ENCODE data around the gene ZNF534.

The ZNF534 gene

GRCh38 chr19:52428937-52429336 is at the start of gene ZNF534:
ZNF534 (plus strand) TSS chr19:52429148; CDS start chr19:52431475, 2,327 bp downstream.
- Histone ChIP-seq H3K36me3 (ENCODE audit: control insufficient read depth in 2 of 2, insufficient read depth in 1 of 2, low read length in 2 of 2) (no peaks in the 10 kb centered on the region), H3K4me1 (ENCODE audit: control insufficient read depth, insufficient read depth, low read length) (no peaks in the 10 kb centered on the region), H3K9me3 (ENCODE audit: control insufficient read depth, insufficient read depth, low read depth, low read length) (no peaks in the 10 kb centered on the region; the same call in 1 of the 2 replicates), H3K4me3 (ENCODE audit: low read depth, low read length) (no peak within 1 kb of the TSS), H3K27ac (ENCODE audit: extremely low read depth, low read depth, low read length) (no peak within 1 kb of the TSS)
- TF ChIP-seq ZNF23 (tag by site-specific recombination; IDR thresholded peaks at IDR 0.05; ENCODE audit: borderline replicate concordance) = no peak
- no peak for TF ChIP-seq ZNF155 (tag by site-specific recombination; IDR thresholded peaks at IDR 0.05)
- CTCF ChIA-PET = no interaction called here
- POLR2A ChIA-PET = no interaction called here

GRCh38 chr19:52391135-52391534 is 37.8 kb upstream of the ZNF534 start:
- H3K36me3 ChIP-seq (ENCODE audit: control insufficient read depth in 2 of 2, insufficient read depth in 1 of 2, low read length in 2 of 2) = peaks cover 0 to 21% of the 10 kb centered on the region in 2 experiments; a peak in 1 of 3 replicates
- TF ChIP-seq ZNF664 (tag by site-specific recombination; IDR thresholded peaks at IDR 0.05) (no peak), ZNF701 (tag by site-specific recombination; IDR thresholded peaks at IDR 0.05) (no peak), CTCF (tag by site-specific recombination; IDR thresholded peaks at IDR 0.05) (no peak), ZNF214 (tag by site-specific recombination; IDR thresholded peaks at IDR 0.05; ENCODE audit: borderline replicate concordance) (no peak), ZNF426 (tag by site-specific recombination; IDR thresholded peaks at IDR 0.05) (no peak), ZNF621 (tag by site-specific recombination; IDR thresholded peaks at IDR 0.05) (no peak), ZNF48 (tag by site-specific recombination; IDR thresholded peaks at IDR 0.05) (no peak), PRDM1 (tag by site-specific recombination; IDR thresholded peaks at IDR 0.05) (no peak), ZNF146 (tag by site-specific recombination; IDR thresholded peaks at IDR 0.05) (no peak), ZNF777 (tag by site-specific recombination; IDR thresholded peaks at IDR 0.05; ENCODE audit: borderline replicate concordance) (no peak), ZNF114 (tag by site-specific recombination; IDR thresholded peaks at IDR 0.05) (no peak)
- no peaks in the 10 kb centered on the region for H3K4me1 ChIP-seq (ENCODE audit: control insufficient read depth, insufficient read depth, low read length)
- ChIA-PET POLR2A (no interaction called here), CTCF (no interaction called here)
- H3K27ac ChIP-seq (ENCODE audit: extremely low read depth, low read depth, low read length) = no peak overlapping the region
- no peak overlapping the region for H3K4me3 ChIP-seq (ENCODE audit: low read depth, low read length)
- H3K9me3 ChIP-seq (ENCODE audit: control insufficient read depth, insufficient read depth, low read depth, low read length) = no peaks in the 10 kb centered on the region; the same call in 1 of the 2 replicates

- Histone ChIP-seq H3K4me3 (ENCODE audit: low read depth, low read length) (peak within 1 kb of the TSS; percentile 95), H3K36me3 (ENCODE audit: control insufficient read depth in 2 of 2, insufficient read depth in 1 of 2, low read length in 2 of 2) (peaks cover 0 to 59% of the 10 kb centered on the region in 2 experiments; a peak in 2 of 3 replicates), H3K9me3 (ENCODE audit: control insufficient read depth, insufficient read depth, low read depth, low read length) (no peaks in the 10 kb centered on the region), H3K27ac (ENCODE audit: extremely low read depth, low read depth, low read length) (no peak within 1 kb of the TSS; the same call in 1 of the 2 replicates), H3K4me1 (ENCODE audit: control insufficient read depth, insufficient read depth, low read length) (no peaks in the 10 kb centered on the region)
- CTCF ChIA-PET = interaction anchor here (0.5 to 0.7 kb wide), 2 partner anchors 108 to 294 kb away, joined by 3 to 4 read pairs; no protein-coding TSS in a partner anchor
- POLR2A ChIA-PET = interaction anchor here (1.2 kb wide), 1 partner anchor 51 kb away, joined by 3 read pairs; no protein-coding TSS in a partner anchor
- TF ChIP-seq ZNF335 (tag by site-specific recombination; conservative IDR thresholded peaks at IDR 0.05) = peak; percentile 88
- no peak for TF ChIP-seq ZNF677 (tag by site-specific recombination; IDR thresholded peaks at IDR 0.05)
- peak; percentile 98 for TF ChIP-seq PRDM1 (tag by site-specific recombination; IDR thresholded peaks at IDR 0.05)
- peak; percentile 22; the same call in 1 of the 2 replicates for TF ChIP-seq KLF8 (tag by site-specific recombination; IDR thresholded peaks at IDR 0.05)
- TF ChIP-seq RBAK (tag by site-specific recombination; IDR thresholded peaks at IDR 0.05) = no peak
- peak; percentile 67 for TF ChIP-seq ZNF366 (tag by site-specific recombination; conservative IDR thresholded peaks at IDR 0.05)
- TF ChIP-seq ZNF660 (tag by site-specific recombination; IDR thresholded peaks at IDR 0.05) = 0 out of 2 replicates have a peak, but pooled peaks have one; percentile 17
- peak; percentile 73 for TF ChIP-seq SP2 (tag by site-specific recombination; IDR thresholded peaks at IDR 0.05)
- TF ChIP-seq ZNF426 (tag by site-specific recombination; IDR thresholded peaks at IDR 0.05) = no peak
- peak; percentile 23; the same call in 1 of the 2 replicates for TF ChIP-seq SP3 (tag by site-specific recombination; IDR thresholded peaks at IDR 0.05)
- TF ChIP-seq ZNF16 (tag by site-specific recombination; IDR thresholded peaks at IDR 0.05; ENCODE audit: low read depth) = no peak
- no peak for TF ChIP-seq ZBTB7A (tag by site-specific recombination; IDR thresholded peaks at IDR 0.05; ENCODE audit: low read depth)
- no peak for TF ChIP-seq BCL6B (tag by site-specific recombination; IDR thresholded peaks at IDR 0.05)
- TF ChIP-seq ZNF624 (tag by site-specific recombination; IDR thresholded peaks at IDR 0.05) = no peak
These were observed 31.5 kb upstream of the ZNF534 start, which contains the start of gene ZNF528 for GRCh38 chr19:52397310-52398080. ZNF528 (plus strand) TSS chr19:52397849; CDS start chr19:52402014, 4,165 bp downstream.
